Measurements from ENCODE around the gene PKD2. TPM values are rescaled to one million over a fixed set of nuclear protein-coding genes. Genes with fewer than 3 reads are reported as not detected.
"Not testable (repeated sequence)": the region's sequence is repeated elsewhere in the genome, so short reads cannot be mapped to it uniquely, and the experiment has no call there.

PKD2 gene
- total RNA-seq, 1 experiment from 2014 or later, result 30.4 TPM

- peaks cover 10% of the 10 kb centered on the region for H3K4me1 Mint-ChIP-seq (ENCODE audit: low read depth, unreplicated experiment)
- CTCF ChIA-PET, result no interaction called here
- TF ChIP-seq CTCF (IDR thresholded peaks at IDR 0.05; ENCODE audit: unreplicated experiment), result no peak
- intact Hi-C loops (cut with micrococcal nuclease; ENCODE audit: unreplicated experiment), result no loop called here
- H3K27ac Mint-ChIP-seq (ENCODE audit: unreplicated experiment), result no peak overlapping the region
- no peak overlapping the region for H3K4me3 Mint-ChIP-seq (ENCODE audit: low read depth, unreplicated experiment)
- DNase-seq, result no peak
- no peaks in the 10 kb centered on the region for H3K27me3 Mint-ChIP-seq (ENCODE audit: unreplicated experiment)
- BruUV-seq (replicated peaks), result no TSS peak
- no peaks in the 10 kb centered on the region for H3K9me3 Mint-ChIP-seq (ENCODE audit: low read depth, unreplicated experiment)
- no peaks in the 10 kb centered on the region for H3K36me3 Mint-ChIP-seq (ENCODE audit: insufficient read depth, unreplicated experiment)
Measured at GRCh38 chr4:88018466-88018865, 11.0 kb downstream of the PKD2 start.

GRCh38 chr4:88021824-88022223 is 14.4 kb downstream of the PKD2 start:
- no peak for DNase-seq
- Mint-ChIP-seq H3K9me3 (ENCODE audit: low read depth, unreplicated experiment) (peaks cover 5% of the 10 kb centered on the region), H3K4me1 (ENCODE audit: low read depth, unreplicated experiment) (peaks cover 10% of the 10 kb centered on the region), H3K36me3 (ENCODE audit: insufficient read depth, unreplicated experiment) (no peaks in the 10 kb centered on the region), H3K4me3 (ENCODE audit: low read depth, unreplicated experiment) (no peak overlapping the region), H3K27ac (ENCODE audit: unreplicated experiment) (no peak overlapping the region), H3K27me3 (ENCODE audit: unreplicated experiment) (no peaks in the 10 kb centered on the region)
- no peak for TF ChIP-seq CTCF (IDR thresholded peaks at IDR 0.05; ENCODE audit: unreplicated experiment)
- BruUV-seq (replicated peaks), result no TSS peak
- intact Hi-C loops (cut with micrococcal nuclease; ENCODE audit: unreplicated experiment), result no loop called here
- CTCF ChIA-PET, result interaction anchor here (0.6 kb wide), 1 partner anchor 151 kb away, joined by 3 read pairs; no protein-coding TSS in a partner anchor

- DNase-seq, result no peak
- Mint-ChIP-seq H3K27ac (ENCODE audit: unreplicated experiment) (no peak overlapping the region), H3K9me3 (ENCODE audit: low read depth, unreplicated experiment) (peaks cover 5% of the 10 kb centered on the region), H3K4me3 (ENCODE audit: low read depth, unreplicated experiment) (no peak overlapping the region), H3K4me1 (ENCODE audit: low read depth, unreplicated experiment) (peaks cover 10% of the 10 kb centered on the region), H3K27me3 (ENCODE audit: unreplicated experiment) (no peaks in the 10 kb centered on the region), H3K36me3 (ENCODE audit: insufficient read depth, unreplicated experiment) (no peaks in the 10 kb centered on the region)
- BruUV-seq (replicated peaks), result no TSS peak
- no peak for TF ChIP-seq CTCF (IDR thresholded peaks at IDR 0.05; ENCODE audit: unreplicated experiment)
- CTCF ChIA-PET, result no interaction called here
- intact Hi-C loops (cut with micrococcal nuclease; ENCODE audit: unreplicated experiment), result no loop called here
Measured at GRCh38 chr4:88022289-88022688, 14.9 kb downstream of the PKD2 start.

GRCh38 chr4:88025868-88026661 is 18.6 kb downstream of the PKD2 start:
- BruUV-seq (replicated peaks); H3K9me3 Mint-ChIP-seq (ENCODE audit: low read depth, unreplicated experiment); DNase-seq; CTCF ChIA-PET; intact Hi-C loops (cut with micrococcal nuclease; ENCODE audit: unreplicated experiment); H3K27me3 Mint-ChIP-seq (ENCODE audit: unreplicated experiment); H3K4me3 Mint-ChIP-seq (ENCODE audit: low read depth, unreplicated experiment); H3K4me1 Mint-ChIP-seq (ENCODE audit: low read depth, unreplicated experiment); H3K36me3 Mint-ChIP-seq (ENCODE audit: insufficient read depth, unreplicated experiment); H3K27ac Mint-ChIP-seq (ENCODE audit: unreplicated experiment): not testable (repeated sequence)
